G401 (cell line): Measurements from ENCODE around the gene BCL3. TPM values are rescaled to one million over a fixed set of nuclear protein-coding genes. Genes with fewer than 3 reads are reported as not detected.
"Not testable (repeated sequence)": the region's sequence is repeated elsewhere in the genome, so short reads cannot be mapped to it uniquely, and the experiment has no call there.

Source experiments
- DNase-seq: peaks from one replicate; pipeline ENCODE4 v3.0.0-alpha.2; 2015; ENCODE audit warnings: low spot score
- in situ Hi-C: cut with HindIII; loops from 2 replicates; pipeline ENCODE4 v1.10.0; 2016; ENCODE audit warnings: low sequenced_read_pairs, mixed read lengths
- total RNA-seq: library from RNA; depleted of rRNA; stranded (reverse); fragments of >200 nt; shearing (Covaris generic); gene quantifications from 2 replicates; pipeline ENCODE4 v1.2.3, GENCODE V29; 2014

BCL3 gene
- total RNA-seq, 1 experiment from 2014 or later = 6.6 TPM

DNA sequence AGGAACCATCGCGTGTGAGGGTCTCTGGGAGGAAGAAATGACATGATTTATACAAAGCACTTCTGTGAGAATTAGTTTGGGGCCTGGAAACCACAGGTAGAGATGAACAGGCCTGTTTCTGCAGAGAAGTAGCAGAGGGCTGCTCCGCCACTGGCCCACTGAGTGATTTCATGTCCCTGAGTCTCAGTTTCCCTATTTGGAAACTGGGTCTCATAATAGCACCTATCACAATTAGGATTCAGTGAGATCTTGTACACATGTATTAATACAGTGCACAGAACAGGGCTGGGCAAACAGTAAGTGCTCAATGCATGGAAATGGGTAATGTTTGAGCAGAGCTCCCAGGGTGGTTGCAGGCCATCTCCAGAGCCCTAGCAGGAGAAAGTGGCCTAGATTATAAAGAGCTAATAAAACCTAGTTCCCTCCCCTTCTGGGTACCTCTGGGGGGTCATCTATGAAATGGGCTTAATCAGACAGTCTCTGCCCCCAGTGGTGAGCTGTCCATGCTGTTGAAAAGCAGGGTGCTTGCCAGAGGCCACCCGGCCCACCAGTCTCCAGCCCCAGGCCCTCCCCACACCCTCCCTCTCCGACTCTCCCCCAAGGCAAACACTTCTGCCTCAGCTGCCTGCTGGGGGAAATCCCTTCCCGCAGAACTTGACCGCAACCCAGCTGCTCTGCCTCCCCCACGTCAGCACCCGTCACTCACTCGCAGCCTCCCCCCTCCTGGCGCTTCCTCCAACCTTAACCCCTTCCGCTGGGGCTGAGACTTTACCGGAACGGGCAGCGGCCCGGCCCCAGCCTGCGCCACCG is 4.5 kb downstream of the BCL3 start:
- DNase-seq = no peak
- in situ Hi-C loops = no loop called here

DNA sequence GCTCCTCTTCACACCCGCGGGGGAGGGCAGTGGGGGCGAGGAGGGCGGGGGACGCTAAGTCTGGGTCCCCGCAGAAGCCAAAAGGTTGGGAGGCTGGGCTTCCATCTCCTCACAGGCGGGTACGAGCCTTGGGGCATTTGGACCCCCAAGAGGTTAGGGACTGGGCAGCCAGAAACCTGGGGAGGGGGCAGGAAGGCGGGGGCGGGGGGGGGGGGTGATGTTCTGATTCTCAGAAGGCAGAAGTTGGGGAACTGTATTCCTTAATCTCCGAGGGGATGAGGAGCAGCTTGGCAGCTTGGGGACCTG is 5.1 kb downstream of the BCL3 start:
- in situ Hi-C loops = no loop called here
- DNase-seq = no peak

DNA sequence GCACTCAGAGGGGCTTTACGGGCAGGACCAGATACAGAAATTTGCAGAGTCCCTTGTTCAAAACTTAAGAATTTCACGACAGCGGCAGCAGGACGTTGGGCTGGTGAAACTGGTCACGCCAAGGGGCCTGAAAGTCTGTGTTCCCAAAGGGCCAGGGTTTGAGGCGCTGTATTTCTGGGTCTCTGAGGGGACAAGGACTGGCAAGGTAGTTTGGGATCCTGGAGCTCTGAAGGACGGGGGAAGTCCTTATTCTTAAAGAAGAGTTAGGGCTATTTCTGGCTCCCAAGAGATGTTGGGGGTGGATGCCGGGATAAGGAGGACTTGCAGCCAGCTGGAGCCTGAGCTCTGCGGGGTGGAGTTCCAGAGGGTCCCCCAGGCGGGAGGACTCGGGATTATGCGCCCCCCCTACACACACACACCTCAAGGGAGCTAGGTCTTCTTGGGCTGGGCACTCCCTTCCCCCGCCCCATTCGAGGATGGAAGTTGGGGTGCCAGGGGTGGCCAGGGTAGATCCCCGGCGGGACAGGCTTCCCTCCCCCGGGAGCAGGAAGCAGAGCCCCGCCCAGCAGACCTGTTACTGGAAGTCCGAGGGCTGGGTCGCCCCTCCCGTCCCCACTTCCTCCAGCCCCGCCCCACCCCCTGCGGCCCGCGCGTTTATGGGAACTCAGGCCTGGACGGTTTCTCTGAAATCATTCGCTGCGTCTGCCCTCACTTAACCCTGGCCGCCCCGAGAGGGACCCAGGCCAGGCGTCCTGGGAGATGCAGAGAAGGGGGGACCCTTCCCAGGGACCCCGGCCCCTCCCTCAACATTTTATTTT is 5.6 kb downstream of the BCL3 start:
- in situ Hi-C loops = no loop called here
- no peak for DNase-seq

DNA sequence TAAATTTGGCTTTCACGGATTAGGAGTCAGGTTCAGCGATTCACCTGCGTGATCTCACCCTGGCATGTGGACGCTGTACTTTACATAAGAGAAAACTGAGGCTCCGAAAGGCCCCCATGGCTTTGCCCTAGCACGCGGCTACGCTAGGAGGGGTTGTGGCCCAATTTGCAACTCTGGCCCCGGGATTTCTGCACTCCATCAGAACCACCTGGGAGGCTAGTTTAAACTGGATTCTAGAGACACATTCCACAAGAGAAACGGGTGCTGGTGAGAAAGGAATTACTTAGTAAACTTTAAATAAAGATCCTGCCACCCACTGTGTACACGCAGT is 6.2 kb downstream of the BCL3 start:
- no peak for DNase-seq
- in situ Hi-C loops = no loop called here

DNA sequence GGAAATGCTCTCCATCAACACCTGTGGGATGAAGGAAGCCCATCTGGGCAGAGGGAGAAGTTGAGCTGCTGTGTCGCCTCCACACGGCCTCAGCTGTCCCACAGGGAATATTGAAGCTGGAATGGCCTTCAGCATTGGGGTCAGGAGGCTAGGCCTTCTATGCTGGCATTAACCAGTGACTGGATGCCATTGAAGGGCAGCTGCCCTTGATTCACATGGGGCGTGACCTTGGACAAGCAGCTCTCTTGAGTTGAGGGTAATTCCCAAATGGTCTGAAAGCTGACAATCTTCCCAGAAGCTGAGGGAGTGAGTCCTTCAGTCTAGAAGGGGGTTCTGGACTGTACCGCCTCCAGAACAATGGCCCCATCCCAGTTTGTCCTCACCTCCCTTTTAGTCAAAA is 6.7 kb downstream of the BCL3 start:
- no peak for DNase-seq
- in situ Hi-C loops = no loop called here

DNA sequence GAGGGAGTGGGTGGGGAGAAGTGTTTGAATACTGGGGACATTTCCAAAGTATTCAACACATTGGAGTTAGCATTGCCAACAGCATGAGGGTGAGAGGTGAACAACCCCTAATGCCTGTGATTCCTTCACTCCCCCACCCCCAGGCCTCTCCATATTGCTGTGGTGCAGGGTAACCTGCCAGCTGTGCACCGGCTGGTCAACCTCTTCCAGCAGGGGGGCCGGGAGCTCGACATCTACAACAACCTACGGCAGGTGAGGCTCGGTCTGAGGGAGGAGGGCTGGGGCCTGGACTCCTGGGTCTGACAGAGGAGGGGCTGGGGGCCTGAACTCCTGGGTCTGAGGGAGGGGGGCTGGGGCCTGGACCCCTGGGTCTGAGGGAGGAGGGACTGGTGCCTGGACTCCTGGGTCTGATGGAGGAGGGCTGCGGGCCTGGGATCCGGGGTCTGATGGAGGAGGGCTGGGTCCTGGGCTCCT is 7.6 kb downstream of the BCL3 start:
- DNase-seq = no peak
- in situ Hi-C loops = no loop called here

DNA sequence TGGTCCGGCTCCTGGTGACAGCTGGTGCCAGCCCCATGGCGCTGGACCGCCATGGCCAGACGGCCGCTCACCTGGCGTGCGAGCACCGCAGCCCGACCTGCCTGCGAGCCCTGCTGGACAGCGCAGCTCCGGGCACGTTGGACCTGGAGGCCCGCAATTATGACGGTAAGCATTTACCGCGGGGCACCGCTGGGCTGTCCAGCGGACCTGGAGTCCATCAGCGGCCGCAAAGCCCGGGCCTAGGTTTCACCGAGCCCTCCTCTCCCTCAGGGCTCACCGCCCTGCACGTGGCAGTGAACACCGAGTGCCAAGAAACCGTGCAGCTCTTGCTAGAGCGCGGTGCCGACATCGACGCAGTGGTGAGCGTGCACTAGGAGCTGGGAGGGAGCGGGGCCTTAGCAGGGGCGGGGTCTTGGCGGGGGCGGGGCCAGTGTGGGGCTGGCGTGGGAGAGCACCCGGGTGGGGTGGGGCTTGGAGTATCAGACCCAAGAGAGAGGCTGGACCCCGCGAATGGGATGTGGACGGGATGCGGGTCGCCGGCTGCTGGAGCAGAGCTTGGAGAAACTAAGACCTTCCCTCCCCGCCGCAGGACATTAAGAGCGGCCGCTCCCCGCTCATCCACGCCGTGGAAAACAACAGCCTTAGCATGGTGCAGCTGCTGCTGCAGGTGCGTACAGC is 8.7 kb downstream of the BCL3 start:
- no peak for DNase-seq
- in situ Hi-C loops = no loop called here

DNA sequence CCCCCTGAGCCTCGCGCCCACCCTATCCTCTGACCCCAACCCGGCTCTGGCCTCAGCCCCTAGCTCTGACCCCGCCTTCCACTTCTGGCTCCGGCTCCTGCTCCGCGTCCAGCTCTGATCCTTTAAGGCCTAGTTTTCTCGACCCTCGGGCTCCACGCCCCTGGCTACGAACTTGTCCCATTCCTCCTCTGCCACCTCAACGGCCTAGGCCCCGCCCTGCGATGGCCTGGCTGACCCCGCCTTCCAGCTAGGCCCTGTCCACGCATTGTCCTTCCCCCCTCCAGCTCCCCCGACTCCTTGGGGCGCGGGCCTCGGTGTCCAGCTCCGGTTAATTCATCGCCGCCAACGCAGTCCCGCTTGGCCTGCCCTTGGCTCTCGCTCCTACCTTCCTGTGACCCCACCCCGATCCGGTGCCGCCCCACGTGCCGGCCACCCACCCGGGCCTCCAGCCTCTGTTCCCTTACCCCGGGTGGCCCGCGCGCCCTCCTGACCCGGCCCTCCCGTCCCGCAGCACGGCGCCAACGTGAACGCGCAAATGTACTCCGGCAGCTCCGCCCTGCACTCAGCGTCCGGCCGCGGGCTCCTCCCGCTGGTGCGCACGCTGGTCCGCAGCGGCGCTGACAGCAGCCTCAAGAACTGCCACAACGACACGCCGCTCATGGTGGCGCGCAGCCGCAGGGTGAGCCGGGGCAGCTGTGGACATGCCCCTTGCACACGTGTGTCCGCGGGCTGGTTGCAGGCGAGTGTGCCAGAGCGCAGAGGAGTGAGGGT is 9.4 kb downstream of the BCL3 start:
- in situ Hi-C loops = no loop called here
- DNase-seq = no peak

DNA sequence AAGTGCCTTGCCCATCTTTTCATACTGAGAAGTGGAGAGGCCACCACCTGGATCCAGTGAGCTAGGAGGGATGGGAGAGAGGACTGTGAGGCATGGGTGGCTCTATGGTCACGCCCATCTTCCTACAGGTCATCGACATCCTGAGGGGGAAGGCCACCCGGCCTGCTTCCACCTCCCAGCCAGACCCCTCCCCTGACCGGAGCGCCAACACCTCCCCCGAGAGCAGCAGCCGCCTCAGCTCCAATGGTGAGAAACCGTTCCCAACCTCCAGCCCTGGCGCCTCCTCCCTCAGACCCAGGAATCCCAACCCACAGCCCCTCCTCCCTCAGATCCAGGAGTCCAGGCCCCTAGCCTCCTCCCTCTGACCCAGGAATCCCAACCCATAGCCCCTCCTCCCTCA is 10.1 kb downstream of the BCL3 start:
- DNase-seq = no peak
- in situ Hi-C loops = no loop called here

DNA sequence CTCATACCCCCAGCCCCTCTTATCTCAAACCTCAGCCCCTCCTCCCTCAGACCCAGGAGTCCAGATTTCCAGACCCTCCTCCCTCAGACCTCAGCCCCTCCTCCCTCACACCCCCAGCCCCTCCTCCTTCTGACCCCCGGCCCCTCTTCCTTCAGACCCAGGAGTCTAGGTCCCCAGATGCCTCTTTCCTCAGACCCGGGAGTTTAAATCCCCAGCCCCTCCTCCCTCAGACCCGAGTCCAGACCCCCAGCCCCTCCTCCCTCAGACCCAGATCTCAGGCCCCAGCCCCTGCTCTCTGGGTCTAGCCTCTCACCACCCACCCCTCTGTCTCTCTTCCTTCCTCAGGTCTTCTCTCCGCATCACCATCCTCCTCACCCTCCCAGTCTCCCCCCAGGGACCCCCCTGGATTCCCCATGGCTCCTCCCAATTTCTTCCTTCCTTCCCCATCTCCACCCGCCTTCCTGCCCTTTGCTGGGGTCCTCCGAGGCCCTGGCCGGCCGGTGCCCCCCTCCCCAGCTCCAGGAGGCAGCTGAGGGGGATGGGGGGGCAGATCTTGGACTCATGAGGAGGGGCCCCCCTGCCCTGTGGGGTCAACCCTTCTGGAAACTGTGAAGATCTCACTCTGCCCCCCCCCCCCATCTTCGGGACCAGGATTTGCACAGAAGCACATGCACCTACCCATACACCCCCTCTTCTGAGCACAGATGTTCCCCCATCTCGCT is 10.7 kb downstream of the BCL3 start:
- no peak for DNase-seq
- in situ Hi-C loops = no loop called here

DNA sequence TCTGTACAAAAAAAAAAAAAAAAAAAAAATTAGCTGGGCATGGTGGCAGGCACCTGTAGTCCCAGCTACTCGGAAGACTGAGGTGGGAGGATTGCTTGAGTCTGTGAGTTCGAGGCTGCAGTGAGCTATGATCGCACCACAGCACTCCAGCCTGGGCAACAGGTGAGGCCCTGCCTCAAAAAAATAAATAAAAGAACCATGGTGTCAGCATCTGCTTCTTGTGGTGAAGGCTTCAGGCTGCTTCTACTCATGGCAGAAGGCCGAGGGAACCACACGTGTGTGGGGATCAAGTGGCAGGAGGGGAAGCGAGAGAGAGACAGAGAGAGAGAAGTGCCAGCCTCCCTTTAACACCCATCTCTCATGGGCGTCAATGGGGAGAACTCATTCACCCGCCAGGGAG is 13.5 kb downstream of the BCL3 start:
- no peak for DNase-seq
- in situ Hi-C loops = no loop called here

DNA sequence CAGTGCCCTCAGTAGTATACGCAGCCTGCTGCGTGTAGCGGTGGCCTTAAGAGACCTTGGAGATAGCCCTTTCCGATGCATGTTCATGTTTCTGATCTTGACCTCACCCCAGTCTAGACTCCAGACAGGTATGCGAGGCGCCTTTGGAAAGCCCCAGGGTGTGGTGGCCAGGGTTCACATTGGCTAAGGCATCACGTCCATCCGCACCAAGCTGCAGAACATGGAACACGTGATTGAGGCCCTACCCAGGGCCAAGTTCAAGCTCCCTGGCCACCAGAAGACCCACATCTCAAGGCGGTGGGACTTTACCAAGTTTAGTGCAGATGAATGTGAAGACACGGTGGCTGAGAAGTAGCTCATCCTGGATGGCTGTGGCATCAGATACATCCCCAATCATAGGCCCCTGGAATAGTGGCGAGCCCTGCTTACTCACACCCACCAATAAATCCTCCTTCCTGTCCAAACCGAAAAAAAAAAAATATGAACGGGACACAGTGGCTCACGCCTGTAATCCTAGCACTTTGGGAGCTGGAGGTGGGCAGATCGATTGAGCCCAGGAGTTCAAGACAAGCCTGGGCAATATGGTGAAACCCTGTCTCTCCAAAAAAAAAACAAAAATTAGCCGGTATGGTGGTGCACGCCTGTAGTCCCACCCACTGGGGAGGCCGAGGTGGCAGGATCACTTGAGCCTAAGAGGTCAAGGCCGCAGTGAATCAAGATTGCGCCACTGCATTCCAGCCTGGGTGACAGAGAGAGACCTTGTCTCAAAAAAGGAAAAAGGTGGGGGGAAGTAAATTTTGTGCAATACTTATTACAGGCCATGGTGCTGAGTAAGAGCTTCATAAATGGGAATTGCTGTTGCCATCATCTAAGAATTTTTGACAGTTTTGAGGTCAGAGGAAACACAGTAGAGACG is 16.8 kb downstream of the BCL3 start:
- DNase-seq = no peak
- in situ Hi-C loops = no loop called here

DNA sequence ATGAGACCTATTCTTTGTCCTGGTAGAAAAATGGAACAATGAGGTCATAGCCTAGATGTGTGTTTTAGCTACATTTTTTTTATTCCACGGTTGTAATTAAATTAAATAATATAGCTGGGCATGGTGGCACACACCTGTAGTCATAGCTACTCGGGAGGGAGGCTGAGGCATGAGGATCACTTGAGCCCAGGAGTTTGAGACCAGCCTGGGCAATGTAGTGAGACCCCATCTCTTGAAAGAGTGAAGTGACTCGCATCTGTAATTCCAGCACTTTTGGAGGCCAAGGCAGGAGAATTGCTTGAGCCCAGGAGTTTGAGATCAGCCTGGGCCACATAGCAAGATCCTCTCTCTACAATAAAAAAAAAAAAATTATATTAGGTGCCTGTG is 17.4 kb downstream of the BCL3 start:
- in situ Hi-C loops = no loop called here

DNA sequence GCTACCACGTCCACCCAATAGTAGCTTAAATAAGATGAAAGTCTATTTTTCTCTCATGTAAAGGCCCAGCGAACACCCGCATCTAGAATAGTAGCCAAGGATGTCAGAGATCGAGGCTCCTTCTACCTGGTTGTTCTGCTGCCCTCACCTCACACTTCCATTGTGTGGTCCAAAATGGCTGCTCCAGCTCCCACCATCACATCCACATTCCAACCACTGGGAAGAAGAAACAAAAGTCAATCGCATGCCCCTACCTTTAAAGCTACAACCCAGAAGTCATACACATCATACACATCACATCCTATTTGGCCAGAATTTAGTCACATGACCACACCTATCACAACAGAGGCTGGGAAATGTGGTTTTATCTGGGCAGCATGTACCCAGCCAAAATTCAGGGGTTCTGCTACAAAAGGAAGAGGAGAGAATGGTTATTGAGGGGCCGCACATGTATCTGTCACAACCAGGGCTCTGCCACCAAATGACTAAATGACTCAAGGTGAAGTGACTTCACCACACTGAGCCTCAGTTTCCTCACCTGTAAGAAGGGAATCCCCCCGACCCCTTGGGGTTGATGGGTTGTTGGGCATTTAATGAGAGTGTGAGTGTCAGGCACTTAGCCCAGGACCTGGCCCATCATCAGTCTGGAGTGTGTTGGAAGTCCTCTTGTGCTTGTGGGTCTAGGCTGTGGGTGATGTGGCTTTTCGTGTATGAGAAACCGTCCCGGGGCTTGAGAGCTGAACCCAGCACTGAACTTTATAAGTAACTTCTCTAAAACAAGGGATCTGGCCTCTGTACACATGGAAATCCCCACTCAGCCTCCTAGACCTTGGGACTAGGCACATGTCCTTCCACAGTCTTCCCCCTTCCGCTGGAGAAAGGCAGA is 19.0 kb downstream of the BCL3 start:
- no peak for DNase-seq
- in situ Hi-C loops = no loop called here

More for the DNA sequence above, 17.4 kb downstream of the BCL3 start:
- DNase-seq = no peak

DNA sequence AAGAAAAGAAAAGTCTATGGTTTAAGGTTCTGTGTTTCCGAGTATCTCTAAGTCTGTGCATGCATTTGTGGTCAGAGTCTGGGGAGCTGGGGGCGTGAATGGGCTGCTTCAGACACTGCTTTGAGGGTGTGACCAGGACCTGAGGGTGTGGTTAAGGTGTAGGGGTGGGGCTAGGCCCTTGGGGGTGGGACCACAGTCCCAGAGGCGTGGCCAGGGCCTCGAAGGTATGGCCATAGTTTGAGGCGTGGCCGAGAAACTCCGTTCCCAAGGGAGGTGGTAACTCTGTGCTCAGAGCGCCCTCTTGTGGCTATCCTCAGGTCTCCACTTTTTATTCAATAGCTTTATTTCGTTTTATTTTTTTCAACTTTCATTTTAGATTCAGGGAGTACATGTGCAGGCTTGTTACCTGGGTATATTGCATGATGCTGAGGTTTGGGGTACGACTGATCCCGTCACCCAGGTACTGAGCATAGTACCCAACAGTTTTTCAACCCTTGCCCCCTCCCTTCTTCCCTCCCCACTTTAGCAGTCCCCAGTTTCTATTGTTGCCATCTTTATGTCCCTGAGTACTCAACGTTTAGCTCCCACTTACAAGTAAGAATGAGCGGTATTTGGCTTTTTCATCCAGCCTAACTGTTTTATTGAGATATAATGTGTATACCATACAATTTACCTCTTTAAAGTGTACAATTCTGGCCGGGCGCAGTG is 22.2 kb downstream of the BCL3 start:
- in situ Hi-C loops = no loop called here
- DNase-seq = peak; percentile 66

DNA sequence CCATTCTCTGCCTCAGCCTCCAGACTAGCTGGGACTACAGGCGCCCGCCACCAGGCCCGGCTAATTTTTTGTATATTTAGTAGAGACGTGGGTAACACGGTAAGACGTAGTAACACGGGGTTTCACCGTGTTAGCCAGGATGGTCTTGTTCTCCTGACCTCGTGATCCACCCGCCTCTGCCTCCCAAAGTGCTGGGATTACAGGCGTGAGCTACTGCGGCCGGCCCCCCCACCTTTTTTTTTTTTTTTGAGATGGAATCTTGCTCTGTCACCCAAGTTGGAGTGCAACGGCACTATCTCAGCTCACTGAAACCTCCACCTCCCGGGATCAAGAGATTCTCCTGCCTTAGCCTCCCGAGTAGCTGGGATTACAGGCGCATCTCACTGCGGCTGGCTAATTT is 23.6 kb downstream of the BCL3 start:
- DNase-seq, in situ Hi-C loops: not testable (repeated sequence)
